GM18499 (cell line): Measurements from ENCODE around the gene GALNT6.
"Not testable (repeated sequence)": the region's sequence is repeated elsewhere in the genome, so short reads cannot be mapped to it uniquely, and the experiment has no call there.

Experiments used
- ATAC-seq: cut with Tn5 transposase; IDR thresholded peaks from one replicate; pipeline ENCODE4 v1.9.1; 2021; ENCODE audit warnings: moderate number of reproducible peaks; ENCODE audit not compliant: insufficient read depth, unreplicated experiment

The GALNT6 gene

GRCh38 chr12:51361161-51362016 is 29.8 kb downstream of the GALNT6 start:
- ATAC-seq, result no peak

GRCh38 chr12:51360315-51360714 is 30.9 kb downstream of the GALNT6 start:
- ATAC-seq, result no peak

- no peak for ATAC-seq
These were observed 31.4 kb downstream of the GALNT6 start for GRCh38 chr12:51359851-51360250.

DNA sequence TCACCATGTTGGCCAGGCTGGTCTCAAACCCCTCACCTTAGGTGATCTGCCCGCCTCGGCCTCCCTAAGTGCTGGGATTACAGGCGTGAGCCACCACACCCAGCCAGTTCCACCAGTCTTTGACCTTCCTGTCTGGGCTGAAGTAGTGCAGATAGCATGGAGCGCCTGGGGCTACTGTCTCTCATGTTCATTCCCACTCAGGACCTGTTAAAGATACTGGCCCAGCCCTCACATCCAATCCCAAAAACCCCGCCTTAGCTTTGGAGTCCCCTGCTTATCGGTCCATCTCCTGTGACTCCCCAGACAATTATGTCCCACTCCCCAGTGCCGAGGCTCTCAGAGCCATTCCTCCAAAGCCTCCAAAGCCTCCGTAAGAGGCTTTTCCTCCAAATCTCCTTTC is 32.7 kb downstream of the GALNT6 start:
- ATAC-seq, result no peak

DNA sequence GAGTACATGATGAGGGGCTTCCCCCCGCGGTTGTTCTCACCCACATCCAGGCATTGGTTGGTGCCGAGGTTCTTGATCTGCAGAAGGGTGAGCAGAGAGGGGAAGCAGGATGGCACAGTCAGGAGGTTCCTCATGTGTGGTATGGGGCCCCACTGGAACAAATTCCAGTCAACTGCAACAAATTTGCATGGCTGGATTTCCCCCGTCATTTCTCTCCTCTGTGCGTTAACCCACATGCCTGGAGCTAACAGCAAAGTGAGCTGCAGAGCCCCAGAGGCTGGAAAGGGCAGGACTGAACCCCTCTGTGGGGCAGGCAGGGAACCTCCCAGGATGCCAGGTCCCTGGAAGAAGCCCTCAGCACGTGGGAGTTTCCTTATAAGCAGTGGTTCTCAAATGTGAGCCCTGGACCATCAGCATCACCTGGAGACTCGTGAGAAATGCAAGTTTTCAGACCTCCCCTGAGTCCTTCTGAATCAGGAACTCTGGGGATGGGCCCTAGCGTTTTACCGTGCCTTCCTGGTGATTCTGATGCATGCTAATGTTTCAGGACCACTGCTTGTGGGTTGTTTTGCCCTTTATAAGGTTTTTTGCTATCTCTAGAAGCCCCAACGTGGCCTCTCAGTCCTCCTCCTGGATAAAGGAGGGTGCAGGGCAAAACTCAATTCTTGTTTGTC is 33.7 kb downstream of the GALNT6 start:
- ATAC-seq, result no peak

GRCh38 chr12:51351913-51352532 is 39.2 kb downstream of the GALNT6 start:
- no peak for ATAC-seq

DNA sequence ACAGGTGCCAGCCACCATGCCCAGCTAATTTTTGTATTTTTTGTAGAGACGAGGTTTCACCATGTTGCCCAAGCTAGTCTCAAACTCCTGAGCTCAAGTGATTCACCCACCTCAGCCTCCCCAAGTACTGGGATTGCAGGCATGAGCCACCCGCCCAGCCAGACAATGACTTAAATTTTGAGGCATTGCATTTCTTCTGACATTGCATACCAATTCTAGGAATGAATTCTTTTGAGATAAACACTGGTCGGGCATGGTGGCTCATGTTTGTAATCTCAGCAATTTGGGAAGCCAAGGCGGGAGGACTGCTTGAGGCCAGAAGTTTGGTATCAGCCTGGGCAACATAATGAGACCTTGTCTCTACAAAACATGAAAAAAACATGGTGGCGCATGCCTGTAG is 42.2 kb downstream of the GALNT6 start:
- no peak for ATAC-seq

GRCh38 chr12:51348116-51348515 is 43.1 kb downstream of the GALNT6 start:
- no peak for ATAC-seq

DNA sequence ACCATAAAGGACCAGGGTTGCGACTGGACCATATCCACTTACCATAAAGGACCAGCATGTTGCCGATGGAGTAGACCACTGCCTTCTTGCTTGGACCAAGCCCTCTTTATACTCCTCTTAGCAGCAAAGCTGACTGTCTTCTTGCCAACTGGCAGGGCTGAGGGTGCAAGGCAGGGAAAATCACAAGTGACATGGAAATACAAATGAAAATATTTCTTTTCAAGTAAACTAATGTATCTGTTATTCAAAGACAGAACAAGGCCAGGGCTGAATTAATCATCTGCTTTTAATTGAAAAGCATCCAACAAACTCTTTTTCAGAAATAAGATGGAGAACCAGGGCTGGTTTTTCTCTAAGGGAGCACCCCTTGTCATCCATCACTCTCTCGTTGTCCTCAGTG is 44.6 kb downstream of the GALNT6 start, which contains the start of gene CELA1:
TSS of gene CELA1 (minus strand) at position 99 of the 400 bp plus-strand sequence. CDS start at position 58, 41 bp downstream.
- ATAC-seq, result no peak

GRCh38 chr12:51345681-51346080 is 45.5 kb downstream of the GALNT6 start:
- no peak for ATAC-seq

DNA sequence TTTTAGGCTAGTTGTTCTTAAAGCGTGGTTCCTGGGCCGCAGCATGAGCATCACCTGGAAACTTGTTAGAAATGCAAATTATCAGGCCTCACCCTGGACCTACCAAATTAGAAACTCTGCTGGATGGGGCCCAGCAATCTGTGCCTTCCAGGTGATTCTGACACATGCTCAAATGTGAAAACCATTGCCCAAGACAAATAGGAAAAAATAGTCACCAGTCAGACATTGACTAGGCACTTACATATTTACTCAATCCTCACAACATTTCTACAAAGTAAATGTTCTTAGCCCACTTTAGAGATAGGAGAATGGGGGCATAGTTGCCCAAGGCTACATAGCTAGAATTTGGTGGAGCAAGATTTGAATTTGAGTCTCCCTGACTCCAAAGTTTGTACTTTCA is 48.0 kb downstream of the GALNT6 start:
- ATAC-seq, result no peak

- ATAC-seq, result no peak
These were observed 48.8 kb downstream of the GALNT6 start for GRCh38 chr12:51342416-51342815.

- ATAC-seq, result no peak
These were observed 49.8 kb downstream of the GALNT6 start for GRCh38 chr12:51341251-51342007.

GRCh38 chr12:51339750-51340149 is 51.5 kb downstream of the GALNT6 start:
- ATAC-seq, result no peak

DNA sequence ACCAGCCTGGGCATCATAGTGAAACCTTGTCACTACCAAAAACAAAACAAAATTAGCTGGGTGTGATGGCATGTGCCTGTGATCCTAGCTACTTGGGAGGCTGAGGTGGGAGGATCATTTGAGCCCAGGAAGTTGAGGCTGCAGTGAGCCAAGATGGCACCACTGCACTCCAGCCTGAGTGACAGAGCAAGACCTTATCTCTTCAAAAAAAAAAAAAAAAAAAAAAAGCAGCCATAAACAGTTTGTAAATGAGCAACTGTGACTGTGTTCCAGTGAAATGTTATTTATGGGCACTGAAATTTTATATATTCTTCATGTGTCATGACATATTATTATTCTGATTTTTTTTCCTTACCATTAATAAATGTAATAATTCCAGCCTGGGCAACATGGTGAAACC is 53.9 kb downstream of the GALNT6 start:
- not testable (repeated sequence) for ATAC-seq

GRCh38 chr12:51335931-51336330 is 55.3 kb downstream of the GALNT6 start:
- ATAC-seq, result no peak

GRCh38 chr12:51334764-51335163 is 56.4 kb downstream of the GALNT6 start:
- no peak for ATAC-seq

DNA sequence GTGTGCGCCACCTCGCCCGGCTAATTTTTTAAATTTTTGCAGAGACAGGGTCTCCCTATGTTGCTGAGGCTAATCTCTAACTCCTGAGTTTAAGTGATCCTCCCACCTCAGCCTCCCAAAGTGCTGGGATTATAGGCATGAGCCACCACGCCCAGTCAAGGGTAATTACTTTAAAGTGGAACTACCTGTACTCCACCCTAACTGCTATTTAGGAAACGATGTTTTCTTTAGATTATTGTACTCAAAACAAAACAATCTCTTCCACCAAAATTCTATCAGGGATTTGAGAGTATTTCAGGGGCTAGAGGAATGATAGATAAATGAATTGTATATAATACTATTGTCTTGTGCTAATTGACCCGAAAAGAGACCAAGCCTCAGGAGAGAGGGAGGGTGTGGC is 57.7 kb downstream of the GALNT6 start:
- no peak for ATAC-seq

- no peak for ATAC-seq
These were observed 61.0 kb downstream of the GALNT6 start for GRCh38 chr12:51330186-51330585.

DNA sequence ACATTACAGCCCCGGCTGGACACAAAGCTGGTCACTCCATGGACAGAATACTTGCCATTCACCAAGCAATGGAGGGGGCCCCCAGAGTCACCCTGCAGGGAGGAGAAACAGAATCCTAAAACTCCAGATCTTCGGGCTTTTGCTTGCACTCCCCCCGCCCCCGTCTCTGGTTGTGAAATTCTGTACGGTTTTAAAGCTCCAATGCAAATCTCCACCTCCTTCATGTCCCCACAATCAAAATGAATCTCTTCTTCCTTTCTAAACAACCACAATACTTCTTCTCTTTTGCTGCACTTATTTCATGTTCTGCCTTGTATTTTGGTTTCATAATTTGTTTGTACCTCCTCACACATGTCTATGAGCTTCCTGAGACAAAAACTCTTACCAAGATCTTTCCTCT is 61.5 kb downstream of the GALNT6 start:
- no peak for ATAC-seq
